ENCODE data around the gene BTAF1.

BTAF1 gene

DNA sequence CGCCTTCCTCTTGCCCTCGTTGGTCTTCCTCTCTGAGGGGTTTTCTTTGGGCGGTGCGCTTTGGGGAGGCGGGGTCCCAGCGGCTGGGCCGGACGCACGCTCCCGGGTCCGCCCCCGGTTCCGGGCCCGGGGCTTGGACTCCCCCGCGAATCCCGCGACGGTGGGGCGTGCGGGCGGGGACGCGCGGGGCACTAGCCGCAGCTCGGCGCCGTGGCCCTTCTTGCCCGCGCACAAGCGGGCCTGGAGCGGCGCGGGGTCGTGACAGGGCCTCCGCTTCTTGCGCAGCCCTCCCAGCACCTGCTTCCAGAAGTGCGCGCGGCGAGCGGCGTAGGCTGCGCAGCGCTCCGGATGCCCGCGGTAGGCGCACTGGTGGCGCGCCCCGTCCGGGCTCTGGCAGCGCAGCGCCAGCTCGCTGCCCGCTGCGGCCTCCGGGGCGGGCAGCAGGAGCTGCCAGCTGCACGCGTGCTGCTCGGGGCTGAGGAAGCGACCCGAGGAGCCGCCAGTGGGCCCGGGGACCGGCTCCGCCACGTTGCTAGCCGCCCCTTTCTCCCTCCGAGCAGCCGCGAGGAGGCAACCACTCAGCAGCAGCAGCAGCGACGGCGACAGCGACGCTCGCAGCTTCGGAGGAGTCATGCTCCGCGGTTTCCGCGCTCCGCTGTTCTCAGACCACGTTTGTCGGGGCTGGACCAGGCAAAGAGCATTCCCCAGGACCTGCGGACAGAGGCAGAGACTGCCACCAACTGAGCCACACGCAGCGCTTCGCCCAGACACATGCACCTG is 15.0 kb upstream of the BTAF1 start:
- peak; percentile 79 to 80 for DNase-seq

DNA sequence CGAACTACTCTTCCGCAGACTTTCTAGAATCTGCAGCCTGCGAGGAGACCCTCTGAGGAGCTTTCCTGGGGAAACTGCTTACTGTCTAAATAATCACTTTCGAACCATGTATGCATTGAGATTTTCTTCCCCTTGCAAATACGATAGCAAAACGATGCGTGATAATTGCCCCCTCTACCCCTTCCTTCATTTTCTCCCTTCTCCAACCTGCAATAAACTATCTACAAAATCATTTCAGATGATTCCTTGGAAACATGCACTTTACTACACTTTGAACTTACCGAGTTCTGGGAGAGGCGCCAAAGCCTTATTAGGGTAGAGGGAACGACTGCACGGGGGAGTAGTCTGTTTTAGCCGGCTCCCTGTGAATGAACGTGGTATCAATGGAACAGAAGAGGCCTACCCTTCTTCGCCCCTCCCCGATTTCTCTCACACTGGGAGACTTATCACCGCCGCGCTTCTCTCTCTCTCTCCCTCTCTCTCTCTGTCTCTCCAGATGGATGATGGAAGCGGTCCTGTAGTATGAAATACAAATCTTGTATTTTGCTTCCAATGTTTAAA is 14.4 kb upstream of the BTAF1 start, which contains the start of gene FGFBP3:
Gene FGFBP3 (minus strand): TSS at position 370 of the 561 bp plus-strand sequence. CDS start 517 bp downstream, outside the sequence.
- peak; percentile 53 to 63 for DNase-seq

DNA sequence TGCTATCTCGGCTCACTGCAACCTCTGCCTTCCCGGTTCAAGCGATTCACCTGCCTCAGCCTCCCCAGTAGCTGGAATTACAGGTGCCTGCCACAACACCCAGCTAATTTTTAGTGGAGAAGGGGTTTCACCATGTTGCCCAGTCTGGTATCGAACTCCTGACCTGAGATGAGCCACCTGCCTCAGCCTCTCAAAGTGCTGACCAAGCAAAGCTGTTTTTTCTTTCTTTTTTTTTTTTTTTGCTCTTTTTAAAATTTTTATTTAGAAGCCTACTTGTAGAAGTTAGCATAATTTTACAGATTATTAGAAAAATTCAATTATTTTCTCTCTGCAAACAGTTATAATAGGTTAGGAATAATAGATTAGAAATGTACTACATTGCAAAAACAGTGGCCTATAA is 13.1 kb upstream of the BTAF1 start:
- DNase-seq: no peak

DNA sequence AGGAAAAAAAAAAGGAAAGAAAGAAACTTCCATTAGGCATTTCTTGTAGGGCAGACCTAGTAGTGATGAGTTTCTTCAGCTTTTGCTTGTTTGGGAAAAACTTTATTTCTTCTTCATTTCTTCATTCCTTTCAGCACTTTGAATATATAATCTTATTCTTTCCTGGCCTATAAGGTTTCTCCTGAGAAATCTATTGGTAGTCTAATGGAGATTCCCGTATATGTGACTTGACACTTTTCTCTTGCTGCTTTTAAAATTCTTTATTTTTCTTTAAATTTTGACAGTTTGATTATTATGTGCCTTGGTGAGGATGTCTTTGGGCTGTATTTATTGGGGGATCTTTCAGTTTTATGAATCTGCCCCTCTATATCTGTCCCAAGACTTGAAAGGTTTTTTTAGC is 3.9 kb upstream of the BTAF1 start:
- DNase-seq: no peak

DNA sequence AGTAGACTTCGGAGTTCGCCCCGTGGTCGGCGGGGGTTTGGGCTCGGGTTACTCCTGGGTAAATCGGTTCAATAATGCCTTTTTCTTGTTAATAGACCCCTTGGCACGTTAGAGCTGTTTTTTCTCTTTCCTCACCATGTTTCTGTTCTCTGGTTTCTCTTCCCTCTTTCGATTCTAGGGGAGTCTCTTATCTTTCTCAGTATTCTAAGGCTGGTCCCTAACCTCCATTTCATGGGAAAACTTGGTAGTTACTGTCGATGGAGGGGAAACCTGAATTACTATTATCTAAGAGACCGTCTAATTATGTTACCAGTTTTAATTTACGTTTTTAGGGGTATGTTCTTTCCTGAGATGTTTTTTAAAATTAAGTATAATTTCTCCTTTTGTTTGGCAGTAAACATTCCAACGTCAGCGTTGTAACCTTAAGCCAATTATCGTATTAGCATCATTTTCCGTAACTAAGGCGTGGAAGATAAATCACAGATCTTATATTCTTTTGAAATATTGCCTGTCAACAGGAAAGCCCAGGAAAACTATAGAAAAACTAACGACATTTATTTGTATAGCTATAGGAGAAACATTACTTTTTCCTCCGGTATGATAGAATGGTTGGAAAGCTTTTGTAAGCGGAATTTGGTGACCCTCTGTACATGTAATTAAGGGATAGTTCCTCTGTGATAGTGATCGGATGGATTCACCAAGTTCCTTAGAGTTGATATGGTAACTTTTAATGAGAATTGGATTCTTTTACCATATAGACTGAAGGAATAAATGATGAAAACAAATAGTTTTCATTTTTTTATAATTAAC is 847 bp downstream of the BTAF1 start:
- no peak for DNase-seq

DNA sequence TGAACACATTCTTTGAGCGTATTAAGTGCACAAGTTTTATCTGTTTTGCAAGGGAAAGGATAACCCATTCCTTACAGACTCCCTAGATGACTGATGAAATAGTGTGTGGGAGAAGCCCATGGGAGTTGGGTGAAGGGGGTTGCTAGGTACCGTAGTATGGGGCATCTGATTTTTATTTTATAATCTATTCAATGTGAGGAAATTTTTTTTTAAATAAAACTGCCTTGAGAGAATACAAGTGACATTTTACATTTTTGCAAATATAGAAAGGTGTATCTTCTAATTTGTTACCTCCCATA is 1.4 kb downstream of the BTAF1 start:
- DNase-seq: no peak

DNA sequence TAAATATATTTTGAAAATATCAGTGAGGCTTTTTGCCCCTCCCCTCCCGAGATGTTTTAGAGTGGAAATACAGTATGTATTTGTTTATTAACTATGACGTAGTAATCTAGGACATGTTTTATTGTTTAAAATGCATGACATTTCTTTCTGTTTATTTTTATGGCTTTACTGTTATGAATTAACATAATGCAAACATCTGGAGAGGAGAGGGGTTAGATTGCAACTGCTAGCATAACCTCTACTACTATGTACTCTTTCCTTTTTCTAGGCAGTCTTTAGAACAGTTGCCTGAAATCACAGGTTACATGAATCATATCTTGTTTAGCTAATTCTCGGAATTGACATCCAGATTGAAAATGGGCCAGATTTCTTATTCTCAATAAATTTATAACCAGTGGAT is 7.4 kb downstream of the BTAF1 start:
- no peak for DNase-seq

DNA sequence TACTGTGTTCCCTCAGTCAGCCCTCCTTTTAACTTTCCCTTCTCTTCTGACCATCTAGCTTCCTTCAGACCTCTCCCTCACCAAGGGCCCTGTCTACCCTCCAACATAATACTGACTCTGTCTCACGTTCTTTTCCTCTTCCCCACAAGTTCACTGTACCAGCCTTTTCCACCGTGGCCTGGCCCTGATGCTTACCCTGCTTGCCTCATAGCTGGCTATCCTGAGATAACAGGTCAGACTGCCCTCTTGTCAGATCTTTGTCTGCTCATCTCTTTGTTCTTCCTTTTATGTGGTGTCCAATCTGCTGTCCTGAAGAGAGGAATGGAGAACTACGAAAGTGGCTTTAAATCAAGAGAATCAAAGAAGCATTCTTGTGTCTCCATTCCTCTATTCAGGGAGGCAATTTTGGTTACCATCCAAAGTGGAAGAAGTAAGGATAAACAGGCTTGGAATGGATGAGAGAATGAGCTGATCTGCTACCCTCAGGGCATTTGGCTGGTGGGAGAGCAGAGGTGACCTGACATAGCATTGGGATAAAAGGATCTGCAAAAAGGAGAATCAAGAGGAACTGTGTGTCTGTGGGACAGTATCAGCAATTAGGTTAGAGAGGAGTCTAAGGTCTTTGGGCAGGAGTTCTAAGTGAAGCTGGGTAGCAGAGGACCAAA is 8.1 kb downstream of the BTAF1 start:
- DNase-seq: no peak

DNA sequence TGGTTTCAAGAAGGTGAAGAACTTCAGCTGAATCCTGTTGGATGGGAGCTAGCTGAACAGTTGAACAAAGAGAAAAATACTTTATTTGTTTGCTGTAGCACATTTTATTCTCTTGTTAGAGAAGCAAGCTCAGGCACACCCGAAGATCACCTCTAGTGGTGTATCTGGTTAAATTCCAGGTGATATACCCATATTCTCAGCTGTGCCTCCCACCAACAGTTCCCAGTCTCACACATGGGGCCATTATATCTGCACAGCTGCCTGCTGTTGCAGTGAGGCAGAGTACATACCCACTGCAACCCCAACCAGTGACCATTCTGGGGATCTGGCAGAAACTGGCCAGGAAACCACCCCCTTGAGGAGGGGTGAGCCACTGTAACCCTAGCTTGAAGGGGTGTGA is 9.2 kb downstream of the BTAF1 start:
- no peak for DNase-seq

DNA sequence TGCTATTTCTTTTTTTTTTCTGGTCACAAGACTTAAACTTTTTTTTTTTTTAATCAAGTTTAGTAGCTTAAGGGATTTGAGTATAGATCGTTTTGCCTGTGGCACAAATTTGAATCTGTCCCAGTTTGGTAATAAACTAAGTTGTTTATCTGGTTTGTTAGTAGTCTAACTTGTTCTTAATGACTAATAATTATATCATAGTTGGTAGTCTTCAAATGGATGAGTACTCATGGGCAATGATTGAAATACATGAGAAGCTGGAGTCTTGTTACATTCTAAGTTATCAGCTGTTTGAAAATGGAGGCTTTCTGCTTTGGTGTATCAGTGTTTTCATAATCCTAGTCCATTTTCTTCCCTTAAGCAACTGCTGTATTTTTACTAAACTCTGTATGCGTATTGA is 12.3 kb downstream of the BTAF1 start:
- no peak for DNase-seq

DNA sequence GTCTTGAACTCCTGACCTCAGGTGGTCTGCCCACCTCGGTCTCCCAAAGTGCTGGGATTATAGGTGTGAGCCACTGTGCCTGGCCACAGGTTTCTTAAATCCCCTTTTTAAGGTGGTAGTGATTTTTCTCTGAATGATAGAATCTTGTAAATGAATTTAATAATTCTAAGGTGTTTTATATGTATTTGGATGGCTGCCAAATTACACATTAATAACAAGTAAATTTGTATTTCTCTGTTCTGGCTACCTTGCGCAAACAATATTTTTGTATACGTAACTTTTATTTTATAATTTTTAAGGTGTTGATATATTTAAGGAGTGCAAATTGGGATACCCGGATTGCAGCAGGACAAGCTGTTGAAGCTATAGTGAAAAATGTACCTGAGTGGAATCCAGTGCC is 16.1 kb downstream of the BTAF1 start:
- DNase-seq: no peak

DNA sequence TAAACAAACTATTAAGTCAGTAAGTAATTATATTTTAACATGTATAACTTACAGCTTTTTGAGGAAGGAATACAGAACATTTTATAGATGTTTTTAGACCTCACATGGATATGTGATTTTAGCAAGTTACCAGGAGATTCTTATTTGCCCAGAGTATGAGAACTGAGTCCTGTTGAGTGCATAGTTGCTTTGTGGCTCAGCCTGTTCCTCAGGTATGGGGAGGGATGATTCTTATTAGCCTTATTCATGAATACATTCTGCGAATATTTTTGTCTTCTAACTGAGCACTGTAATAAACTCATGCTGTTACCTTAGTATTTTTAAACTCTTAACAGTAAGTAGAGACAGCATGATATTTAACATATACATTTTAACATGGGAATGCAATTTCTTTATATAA is 17.9 kb downstream of the BTAF1 start:
- DNase-seq: no peak

DNA sequence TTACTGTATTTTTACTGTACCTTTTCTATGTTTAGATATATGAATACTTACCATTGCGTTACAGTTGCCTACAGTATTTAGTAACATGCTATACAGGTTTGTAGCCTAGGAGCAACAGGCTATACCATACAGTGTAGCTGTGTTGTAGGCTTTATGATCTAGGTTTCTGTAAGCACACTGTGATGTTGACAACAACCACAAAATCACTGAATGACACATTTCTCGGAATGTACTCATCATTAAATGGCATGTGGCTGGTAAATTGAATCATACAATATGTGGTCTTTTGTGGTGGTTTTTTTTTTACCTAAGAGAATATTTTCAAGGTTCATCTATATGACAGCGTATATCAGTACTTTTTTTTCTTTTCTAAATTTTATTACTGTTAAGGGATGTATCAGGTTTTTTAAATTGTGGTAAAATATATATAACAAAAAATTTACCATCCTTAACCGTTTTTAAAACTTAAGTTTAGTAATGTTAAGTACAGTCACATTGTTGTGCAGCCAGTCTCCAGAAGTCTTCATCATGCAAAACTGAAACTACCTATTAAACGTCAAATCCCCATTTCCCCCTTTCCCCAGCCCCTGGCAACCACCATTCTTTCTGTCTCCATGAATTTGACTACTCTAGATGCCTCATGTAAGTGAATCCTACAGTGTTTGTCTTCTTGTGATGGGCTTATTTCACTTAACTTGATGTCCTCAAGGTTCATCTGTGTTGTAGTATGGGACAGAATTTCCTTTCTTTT is 21.5 kb downstream of the BTAF1 start:
- DNase-seq: no peak

DNA sequence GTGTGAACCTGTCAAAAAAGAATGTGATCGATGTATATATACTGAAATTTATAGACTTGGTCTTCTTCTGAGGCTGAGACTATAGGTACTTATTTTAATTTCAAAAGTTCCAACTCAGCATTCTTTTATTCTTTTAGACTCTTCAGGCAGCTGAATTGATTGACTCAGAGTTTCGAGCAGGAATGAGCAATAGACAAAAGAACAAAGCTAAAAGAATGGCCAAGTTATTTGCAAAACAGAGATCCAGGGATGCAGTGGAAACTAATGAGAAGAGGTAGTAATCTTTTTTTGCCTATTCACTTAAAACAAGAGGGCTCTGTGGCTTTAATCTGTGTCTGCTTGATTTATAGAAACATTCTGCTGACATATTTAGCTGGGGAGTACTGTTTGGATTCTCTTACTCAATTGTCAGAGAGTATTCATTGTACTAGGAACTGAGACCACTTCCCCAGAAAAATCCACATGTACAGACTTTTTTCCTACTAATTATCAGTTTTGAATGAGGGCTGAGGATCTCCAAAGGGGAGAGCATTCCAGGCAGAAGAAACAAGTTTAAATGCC is 30.1 kb downstream of the BTAF1 start:
- DNase-seq: no peak

DNA sequence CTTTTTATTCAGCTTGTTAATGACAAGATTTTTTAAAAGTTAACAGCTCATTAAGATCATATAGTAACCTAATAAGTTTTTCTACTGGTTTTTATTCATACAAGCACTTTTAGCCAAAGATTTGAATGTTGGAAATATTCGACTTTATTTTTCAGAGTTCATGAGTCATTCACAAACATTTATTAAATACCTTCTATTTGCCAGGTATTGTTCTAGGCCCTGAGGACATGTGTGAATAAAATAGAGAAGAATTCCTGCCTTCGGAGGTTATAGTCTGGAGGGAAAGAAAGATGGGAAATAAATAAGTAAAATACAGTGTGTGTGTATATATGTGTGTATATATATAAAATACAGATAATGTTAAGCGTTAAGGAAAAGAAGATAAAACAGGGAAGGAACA is 31.5 kb downstream of the BTAF1 start:
- no peak for DNase-seq

DNA sequence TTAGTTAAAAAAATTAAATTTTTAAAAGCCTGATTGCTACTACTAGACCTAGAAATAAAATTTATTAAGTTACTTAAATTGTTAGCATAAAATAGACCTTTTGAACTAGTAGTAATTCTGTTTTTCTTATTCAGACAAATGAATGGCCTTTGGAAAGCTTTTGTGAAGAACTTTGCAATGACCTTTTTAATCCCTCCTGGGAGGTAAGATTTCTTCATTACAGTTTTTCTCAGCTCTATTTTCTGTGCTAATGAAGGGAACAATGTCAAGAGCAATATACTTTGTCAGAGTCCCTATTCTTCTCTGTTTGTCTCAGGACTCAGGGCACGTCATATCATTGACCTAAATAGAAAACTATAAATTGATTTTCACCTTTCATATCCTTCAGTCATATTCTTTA is 33.5 kb downstream of the BTAF1 start:
- no peak for DNase-seq

DNA sequence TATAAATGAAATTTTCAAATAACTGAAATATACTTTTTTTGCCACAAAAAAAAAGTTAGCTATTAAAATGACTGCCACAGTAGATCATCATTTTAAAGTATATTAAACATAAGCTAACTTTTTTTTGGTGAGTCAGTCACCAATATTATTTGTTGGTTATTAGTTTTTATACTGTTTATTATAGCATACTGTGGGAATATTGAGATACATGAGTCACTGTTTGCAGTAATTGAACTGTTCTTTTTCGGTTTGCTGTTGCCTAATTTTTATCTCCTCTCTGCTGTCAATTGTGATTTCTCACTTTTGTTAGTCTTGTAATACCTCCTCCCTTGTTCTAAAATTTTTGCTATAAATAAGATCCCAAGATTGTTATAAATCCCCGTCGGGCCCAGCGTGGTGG is 45.7 kb downstream of the BTAF1 start:
- DNase-seq: no peak

DNA sequence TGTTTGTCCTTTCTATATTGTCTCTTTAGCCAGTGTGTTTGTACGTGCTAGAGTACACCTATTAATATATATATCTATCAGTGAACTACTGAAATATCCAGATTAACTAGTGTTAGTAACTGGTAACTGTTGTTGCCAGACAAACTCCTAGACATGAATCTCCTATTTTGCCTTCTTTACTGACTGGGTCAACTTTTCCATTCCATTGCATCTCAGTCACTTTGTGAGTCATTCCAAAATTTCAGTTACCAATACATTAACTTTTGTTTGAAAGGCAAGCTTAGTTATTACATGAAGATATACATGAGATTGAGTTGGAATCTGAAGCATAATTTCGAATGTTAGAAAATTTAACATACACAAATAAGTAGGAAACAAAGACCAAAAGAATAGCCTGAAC is 51.4 kb downstream of the BTAF1 start:
- DNase-seq: no peak

DNA sequence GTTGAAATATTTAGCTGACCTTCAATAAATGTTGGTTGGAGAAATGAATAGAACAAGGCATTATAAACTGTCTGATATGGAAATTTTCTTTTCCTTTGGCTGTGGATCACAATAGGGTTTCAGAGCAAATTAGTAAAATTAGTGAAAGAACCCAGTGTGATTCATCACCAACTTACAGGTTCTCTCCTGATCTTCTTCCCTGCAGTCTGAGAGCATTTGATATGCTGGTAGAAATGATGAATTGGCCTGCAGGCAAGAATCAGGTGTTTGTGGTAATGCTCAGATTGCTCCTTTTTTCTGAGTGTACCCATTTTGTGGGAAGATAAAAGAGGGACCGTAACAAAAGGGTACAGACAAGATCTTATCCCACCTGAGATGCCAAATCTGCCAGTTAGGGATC is 51.9 kb downstream of the BTAF1 start:
- no peak for DNase-seq

DNA sequence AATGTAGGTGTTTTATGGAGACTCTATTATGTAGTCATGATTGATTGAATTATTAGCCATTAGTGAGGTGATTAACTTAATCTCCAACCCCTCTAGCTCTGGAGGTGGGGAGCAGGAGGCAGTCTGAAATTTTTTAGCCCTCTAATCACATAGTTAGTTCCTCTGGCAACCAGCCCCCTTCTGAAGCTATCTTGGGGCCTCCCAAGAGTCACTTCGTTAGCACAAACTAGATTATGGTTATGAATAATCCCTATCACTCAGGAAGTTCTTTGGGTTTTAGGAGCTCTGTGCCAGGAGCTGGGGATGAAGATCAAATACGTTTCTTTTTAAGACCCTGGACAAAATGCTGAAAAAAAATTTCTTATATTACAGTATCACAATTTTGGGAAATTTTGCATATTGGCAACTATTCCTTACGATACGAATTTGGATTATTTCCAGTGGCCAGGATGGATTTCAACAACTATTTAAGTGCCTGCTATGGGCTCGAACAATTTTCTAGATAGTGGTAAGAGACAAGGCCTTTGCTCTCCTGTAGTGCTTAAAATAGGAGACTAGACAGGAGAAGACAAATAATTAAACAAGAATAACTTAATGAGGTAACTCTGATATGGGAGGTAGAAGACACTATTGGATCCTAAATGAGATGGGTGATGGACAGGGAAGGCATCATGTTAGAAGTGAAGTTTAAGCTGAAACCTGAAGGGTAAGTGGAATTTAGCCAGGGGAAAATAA is 52.9 kb downstream of the BTAF1 start:
- no peak for DNase-seq

DNA sequence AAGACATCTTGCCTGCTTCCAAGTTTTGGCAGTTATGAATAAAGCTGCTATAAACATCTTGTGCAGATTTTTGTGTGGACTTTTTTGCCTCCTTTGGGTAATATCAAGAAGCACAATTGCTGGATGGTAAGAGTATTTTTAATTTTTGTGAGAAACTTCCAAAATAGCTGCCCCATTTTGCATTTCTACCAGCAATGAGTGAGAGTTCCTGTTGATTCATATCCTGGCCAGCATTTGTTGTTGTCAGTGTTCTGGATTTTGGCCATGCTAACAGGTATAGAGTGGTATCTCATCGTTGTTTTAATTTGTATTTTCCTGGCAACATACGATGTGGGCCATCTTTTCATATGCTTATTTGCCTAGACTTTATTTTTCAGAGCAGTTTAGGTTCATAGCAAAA is 53.9 kb downstream of the BTAF1 start:
- DNase-seq: no peak

DNA sequence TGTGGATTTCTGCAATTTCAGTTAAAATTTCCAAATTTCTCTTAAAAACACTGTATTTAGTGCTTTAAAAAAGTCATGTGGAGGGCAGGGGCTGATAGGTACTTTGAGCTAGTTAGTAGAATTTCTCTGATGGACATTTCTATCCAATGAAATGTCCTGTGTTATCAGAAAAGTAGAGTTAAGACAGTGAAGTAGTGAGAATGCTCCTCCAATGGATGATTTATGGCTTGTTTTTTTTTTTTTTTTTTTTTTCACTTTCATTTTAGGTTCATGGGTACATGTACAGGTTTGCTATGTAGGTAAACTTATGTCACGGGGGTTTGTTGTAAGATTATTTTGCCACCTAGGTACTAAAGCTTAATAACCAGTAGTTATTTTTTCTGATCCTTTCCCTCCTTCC is 55.0 kb downstream of the BTAF1 start:
- DNase-seq: no peak
